NOMO-1 (cell line): Measurements from ENCODE around the gene HOXC10.

Experiments used
- DNase-seq, 2 experiments: peaks; one replicate each; lab custom pipeline; 2025; ENCODE audit not compliant: unreplicated experiment in 2 of 2; lab: John Stamatoyannopoulos, UW

Gene HOXC10

DNA sequence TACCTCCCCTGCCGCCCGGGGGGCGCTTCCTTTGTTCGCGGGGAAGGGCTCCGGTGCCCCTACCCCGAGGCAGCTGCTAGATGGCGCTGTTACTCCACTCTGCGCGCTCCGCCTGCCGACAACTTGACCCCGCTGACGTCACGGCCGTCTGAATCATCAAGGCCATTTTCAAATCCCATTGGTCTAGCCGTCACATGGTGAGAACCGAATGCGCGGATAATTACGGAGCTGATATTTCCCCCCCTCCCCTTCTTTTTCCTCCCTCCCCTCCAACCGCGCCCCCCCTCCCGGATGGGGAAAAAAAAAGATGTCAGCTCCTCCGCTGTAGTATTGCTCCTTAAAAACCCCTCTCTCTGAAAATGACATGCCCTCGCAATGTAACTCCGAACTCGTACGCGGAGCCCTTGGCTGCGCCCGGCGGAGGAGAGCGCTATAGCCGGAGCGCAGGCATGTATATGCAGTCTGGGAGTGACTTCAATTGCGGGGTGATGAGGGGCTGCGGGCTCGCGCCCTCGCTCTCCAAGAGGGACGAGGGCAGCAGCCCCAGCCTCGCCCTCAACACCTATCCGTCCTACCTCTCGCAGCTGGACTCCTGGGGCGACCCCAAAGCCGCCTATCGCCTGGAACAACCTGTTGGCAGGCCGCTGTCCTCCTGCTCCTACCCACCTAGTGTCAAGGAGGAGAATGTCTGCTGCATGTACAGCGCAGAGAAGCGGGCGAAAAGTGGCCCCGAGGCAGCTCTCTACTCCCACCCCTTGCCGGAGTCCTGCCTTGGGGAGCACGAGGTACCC is at the start of gene HOXC10:
Gene HOXC10, plus strand, starts transcription at position 246 of the 791 bp plus-strand sequence. Its CDS starts 114 bp downstream, at position 360.
- DNase-seq = peak; percentile 74 to 80

DNA sequence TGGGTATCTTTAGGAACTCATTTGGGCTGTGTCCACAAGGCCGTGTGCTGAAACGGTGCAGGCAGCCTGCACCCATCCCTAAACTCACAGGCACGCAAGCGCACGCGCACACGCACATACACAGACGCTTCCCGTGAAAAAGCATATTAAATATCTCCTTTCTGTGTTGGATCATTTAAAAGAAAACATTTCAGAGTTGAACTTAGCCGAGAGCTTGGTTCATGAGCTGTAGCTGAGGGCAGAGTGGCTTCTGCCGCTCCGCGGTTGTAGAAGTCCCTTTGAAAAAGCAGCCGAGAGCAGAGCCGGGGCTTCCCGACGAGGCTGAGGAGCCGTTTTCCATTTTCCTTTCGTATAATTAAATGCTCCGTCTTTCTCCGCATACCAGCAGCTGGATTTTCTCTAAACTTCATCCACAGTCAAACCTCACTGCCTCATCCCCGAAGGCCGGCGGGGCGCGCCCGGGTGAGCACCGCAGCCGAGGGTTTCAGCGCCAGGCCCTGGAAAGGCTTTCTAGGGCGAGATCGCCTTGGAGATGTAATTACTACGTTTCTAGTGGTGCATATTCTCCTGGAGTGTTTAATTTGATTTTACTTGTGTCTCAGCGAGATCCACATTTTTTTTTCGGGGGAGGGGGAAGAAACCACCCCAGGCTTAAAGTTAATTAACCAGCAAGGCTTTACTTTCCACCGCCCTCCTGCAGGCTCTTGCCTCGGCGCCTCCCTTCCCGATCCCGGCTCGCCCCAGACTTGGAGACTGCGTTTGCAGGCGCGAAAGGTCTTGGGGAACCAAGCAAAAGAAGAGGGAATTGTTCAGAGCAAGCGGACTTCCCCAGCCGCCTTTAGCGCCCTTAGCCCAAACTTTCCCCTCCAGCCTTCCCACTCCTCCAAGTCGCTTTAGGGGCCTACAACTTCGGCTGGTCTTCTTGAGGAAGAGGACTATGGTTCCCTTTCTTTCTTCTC is 49.3 kb upstream of the HOXC10 start:
- DNase-seq = no peak

DNA sequence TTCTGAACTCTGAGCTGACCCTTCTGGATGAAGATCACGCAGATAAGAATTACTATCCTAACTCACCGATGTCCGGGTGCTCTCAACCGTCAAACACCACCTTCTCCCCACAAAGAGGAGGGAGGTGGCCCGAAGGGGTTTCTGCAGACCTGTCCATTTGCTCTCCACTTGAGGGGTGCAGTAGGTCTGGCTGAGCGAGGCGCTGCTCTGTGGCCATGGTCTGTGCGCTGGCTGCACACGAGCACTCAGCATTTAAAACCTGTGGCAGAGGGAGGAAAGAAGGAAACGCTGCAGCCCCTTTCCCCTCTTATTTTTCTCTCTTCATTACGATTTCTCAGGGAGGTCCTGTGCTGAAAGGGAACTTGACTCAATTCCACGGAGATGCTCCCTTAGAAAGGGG is 47.8 kb upstream of the HOXC10 start:
- DNase-seq = no peak

DNA sequence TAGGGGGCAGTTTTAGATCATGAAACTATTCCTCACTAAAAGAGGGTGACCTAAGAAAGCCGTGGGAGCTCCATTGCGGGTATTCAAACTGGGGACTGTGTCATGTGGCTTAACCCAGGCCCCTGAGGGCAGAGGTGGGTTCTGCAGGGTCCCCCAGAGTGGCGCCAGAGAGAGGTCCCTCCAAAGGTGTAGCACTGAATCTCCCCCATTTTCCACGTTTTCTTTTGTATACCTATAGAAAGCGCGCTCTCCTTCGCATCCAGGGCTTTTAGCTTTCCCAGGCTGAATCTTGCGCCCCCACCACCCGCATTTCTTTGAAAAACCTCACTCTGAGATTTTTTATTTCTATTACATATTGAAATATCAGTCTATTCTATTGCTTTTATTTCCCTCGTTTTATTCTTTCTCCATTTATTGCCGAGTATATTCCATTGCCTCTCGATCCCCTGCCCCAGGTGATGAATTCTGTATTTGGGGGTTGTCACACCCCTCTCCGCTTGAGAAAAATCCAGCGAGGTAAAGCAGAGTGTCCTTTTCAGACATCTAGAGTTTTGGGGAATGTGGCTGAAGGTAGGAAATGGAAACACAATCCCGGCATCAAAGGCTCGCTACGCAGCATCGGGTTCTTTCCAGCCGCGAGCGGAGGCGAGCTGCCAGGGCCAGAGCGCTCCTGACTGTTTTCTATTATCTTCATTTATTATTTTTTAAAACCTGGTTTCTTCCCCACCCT is 47.2 kb upstream of the HOXC10 start:
- no peak for DNase-seq

DNA sequence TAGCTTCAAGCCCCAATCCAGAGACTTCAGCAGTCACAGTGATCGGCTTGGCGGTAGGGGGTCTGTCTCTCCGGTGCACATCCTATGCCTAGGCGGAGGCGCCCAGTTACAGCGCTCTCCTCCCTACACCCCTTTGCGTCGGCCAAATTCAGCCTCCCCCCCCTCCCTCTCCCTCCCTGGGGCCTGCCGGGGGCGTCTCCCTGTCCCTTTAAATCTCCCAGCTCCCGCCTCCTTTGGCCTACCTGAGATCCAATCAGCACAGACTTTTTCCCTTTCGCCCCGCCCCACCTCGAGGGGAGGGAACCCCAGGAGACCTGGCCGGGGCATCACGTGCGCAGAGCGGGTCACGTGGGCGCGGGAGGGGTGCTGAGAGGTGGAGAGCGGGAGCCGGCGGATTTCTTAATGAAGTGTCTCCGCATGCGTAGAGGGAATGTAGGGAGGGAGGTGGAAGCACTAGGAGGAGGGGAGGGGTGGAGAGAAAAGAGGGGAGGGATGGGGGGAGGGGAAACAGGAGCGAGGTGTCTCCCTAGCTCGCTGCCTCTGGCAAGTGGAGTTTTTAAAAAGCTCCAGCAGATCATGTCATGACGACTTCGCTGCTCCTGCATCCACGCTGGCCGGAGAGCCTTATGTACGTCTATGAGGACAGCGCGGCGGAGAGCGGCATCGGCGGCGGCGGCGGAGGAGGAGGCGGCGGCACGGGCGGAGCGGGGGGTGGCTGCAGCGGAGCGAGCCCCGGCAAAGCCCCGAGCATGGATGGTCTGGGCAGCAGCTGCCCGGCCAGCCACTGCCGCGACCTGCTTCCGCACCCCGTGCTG is 46.4 kb upstream of the HOXC10 start, which contains the start of gene HOXC13:
Gene HOXC13, plus strand, starts transcription at position 506 of the 815 bp plus-strand sequence. Its CDS starts 76 bp downstream, at position 582.
- DNase-seq = no peak

DNA sequence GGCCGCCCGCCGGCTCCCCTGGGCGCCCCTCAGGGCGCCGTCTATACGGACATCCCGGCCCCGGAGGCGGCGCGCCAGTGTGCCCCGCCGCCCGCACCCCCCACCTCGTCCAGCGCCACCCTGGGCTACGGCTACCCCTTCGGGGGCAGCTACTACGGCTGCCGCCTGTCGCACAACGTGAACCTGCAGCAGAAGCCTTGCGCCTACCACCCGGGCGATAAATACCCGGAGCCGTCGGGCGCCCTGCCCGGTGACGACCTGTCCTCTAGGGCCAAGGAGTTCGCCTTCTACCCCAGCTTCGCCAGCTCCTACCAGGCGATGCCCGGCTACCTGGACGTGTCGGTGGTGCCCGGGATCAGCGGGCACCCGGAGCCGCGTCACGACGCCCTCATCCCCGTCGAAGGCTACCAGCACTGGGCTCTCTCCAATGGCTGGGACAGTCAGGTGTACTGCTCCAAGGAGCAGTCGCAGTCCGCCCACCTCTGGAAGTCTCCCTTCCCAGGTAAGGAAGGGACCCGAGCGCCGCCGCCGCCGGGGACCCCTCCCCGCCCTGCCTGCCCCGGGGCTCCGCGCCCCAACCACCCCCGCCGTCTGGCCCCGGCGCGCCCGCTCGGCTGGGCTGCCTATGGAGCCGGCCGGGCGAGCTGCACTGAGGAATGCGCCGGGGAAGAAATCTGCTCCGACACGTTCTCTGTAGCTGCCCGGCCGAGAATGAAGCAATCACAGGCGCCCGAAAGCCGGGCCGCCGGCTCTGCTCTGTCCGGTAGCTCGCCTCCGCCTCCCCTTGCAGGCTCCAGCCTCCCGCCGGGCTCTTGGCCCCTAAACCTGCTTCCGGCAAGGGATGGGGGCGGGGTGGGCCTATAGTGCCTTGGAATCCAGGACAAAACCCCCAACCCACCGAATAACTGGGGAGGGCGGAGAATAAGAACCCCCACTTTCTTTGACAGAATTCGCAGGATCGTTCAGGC is 45.5 kb upstream of the HOXC10 start:
- DNase-seq = no peak

DNA sequence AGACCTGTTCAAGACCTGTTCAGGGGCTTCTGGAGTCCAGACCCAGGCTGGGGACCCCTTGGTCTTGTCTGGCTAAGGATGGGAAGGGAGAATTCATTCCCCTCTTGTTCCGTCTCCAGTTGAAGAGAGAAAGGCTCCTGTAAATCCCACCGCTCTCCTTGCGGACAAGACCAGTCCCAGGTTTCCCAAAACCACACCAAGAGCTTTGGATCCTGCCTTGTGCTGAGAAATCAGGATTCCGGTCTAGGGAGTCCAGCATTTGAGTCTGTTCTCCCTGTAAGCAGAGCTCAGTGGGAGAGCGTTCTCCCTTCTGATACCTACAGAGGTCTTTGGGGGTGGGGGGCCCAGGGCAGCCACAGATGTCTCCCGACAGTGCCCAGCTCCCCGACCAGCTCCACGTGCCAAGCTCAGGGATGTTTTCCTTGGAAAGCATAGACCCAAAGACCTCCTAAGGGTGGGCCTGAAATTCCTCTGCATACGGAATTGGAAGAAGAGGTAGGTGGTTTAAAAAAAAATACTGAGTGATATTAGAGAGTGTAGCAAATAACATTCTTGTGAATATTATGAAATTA is 44.4 kb upstream of the HOXC10 start:
- no peak for DNase-seq

DNA sequence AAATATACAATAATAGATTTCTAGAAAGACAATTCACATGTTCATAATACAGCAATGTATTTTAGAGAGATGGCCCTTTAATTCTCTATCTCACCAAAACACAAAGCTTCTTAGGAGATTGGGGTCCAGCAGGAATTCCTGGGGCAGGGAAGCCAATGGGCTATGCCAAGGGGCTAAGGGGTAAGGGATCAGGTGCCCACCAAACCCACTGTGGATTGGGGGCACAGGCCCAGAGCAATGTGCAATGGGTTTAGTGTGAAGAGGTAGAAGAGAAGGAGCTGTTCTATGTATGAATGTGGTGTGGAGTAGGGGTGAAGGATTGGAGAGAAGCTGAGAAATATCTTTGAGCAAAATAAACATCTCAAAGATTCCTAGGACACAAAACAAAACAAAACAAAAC is 43.8 kb upstream of the HOXC10 start:
- no peak for DNase-seq

DNA sequence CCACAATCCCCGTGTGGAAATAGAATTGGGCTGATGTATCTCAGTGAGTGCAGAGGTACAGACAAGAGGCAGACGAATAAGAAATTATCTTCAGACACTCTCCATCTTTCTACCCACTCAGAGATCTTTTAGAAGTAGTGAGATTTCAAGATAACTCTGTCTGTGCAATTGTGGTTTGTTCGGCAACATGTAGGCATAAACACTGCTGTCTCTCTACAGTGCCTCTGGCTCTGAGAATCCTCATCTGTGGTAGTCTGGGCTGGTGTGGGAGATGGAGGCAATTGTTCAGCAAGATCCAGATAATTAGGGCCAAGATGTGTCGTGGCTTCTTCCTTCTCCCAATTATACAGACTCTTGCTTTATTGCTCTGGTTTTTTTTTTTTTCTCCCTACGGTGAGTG is 43.2 kb upstream of the HOXC10 start:
- DNase-seq = no peak

DNA sequence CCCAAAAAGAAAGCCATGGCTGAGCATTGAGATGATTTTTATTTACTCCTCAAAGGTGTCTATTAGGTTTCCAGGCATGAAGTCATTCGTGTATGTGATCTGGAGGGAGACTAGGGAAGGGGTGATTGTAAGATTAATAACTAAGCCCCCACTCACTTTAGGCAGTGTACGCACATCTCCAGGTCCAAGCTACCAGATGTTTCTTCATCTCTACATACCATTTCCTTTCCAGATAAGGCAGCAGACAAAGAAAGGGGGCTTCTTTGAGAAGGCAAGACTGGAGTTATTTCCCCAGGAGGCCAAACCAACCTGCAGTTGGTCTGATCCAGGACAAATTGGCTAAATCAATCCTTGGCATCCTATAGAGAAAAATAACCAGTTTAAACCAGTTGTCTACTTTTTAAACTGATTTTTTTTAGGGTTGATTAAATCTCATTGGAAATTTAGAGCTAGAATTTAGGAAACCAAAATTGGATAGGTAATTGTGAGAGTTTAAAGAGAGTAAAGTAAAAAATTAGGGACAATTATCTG is 42.4 kb upstream of the HOXC10 start:
- no peak for DNase-seq

DNA sequence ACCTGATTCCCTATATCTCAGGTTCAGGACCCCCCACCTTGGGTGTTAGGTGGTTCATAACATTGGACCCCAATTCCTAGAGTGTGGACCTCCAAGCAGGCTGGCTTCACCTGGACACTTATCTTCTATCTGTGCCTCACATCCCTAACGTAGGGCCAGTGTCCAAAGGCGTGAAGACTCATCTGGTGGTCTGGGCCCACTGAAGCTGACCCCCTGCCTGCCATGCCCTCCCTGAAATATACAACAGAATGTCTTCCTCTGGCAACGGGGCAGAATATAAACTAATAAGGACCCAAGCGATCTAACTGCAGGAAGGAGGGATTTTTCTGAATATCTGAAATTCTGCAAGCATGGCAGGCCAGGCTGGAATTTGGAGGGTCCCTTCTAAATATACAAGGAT is 40.7 kb upstream of the HOXC10 start:
- no peak for DNase-seq

DNA sequence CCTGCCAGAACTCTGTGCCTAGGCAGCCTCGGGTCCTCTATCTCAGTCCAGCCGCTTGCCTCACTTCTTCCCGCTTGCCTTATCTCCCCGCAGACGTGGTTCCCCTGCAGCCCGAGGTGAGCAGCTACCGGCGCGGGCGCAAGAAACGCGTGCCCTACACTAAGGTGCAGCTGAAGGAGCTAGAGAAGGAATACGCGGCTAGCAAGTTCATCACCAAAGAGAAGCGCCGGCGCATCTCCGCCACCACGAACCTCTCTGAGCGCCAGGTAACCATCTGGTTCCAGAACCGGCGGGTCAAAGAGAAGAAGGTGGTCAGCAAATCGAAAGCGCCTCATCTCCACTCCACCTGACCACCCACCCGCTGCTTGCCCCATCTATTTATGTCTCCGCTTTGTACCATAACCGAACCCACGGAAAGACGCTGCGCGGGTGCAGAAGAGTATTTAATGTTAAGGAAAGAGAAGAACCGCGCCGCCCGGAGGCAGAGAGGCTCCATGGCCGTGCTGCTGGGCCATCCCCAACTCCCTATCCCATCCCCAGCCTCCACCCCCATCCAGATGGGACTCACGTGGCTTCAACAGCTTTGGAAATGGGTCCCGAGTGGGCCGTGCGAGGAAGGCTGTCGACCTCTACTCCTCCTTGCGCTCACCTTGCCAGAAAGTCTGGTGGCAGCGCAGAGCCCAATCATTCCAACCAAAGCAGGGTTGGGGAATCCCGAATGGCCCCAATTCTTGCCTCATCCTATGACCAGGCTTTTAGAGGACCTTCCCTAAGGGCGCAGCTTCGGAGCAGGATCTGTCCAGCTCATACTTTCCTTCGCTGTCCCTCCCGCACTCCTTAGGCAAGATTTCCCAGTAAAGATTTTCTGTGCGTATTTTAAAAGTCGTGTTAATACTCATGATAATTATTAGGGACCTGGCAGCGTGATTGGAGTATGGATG is 39.8 kb upstream of the HOXC10 start:
- no peak for DNase-seq

DNA sequence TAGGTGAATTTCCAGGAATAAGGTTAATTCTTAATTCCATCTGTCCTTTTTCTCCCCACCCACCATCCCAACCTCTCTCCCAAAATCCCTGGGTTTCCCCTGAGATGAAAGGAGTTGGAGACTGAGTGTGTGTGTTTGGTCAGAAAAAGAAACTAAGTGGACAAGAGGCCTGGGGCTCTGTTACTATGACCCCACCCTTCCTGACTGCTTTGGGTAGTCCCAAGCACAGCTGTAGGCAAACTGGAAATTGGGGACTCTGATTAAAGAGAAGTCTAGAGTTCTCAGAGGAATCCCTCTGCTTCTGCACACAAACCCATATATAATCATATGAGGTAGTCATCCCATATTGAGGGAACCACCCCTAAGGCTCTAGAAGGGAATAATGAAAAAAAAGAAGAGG is 37.2 kb upstream of the HOXC10 start:
- DNase-seq = no peak

DNA sequence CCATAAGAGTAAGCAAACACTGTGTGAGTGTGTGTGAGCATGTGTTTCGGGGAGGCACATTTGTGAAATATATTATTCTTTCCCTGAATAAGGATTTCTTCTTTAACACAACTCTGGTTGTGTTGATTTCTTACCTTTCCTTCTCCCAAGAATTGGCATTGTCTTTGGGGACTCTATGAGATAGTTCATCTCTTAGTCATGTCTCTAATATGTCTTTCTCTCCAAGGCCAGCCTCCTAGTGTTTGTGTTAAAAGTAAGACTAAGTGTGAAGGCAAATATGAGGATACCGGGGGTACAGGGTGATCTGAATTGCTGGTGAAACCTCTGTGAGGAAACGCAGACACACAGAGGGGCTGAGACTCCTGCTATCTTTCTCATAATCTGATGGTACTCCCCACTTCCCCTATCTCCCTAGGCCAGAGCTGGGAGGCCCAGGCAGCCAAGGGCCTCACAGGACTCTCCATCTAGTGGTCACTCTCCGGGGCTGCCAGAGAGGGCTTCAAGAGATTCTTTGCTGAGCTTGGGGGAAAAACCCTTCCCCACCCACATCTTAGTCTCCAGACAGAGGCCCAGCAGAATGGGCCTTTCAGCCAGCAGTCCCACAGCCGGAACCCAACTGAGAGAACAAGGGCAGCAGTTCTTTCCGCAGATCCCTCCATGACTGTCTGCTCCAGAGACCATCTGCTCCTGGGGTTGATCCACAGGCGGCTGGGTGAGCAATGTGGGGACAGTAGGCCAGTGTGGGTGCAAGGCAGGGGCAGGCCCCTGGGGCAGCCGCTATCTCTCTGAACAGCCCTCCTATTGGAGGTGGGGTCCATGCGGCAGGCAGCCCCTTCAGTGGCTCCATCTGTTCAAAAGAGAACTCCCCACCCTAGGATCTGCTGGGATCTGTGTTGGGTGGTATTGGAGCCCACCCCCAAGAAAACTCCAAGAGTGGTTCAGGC is 36.0 kb upstream of the HOXC10 start:
- DNase-seq = no peak

DNA sequence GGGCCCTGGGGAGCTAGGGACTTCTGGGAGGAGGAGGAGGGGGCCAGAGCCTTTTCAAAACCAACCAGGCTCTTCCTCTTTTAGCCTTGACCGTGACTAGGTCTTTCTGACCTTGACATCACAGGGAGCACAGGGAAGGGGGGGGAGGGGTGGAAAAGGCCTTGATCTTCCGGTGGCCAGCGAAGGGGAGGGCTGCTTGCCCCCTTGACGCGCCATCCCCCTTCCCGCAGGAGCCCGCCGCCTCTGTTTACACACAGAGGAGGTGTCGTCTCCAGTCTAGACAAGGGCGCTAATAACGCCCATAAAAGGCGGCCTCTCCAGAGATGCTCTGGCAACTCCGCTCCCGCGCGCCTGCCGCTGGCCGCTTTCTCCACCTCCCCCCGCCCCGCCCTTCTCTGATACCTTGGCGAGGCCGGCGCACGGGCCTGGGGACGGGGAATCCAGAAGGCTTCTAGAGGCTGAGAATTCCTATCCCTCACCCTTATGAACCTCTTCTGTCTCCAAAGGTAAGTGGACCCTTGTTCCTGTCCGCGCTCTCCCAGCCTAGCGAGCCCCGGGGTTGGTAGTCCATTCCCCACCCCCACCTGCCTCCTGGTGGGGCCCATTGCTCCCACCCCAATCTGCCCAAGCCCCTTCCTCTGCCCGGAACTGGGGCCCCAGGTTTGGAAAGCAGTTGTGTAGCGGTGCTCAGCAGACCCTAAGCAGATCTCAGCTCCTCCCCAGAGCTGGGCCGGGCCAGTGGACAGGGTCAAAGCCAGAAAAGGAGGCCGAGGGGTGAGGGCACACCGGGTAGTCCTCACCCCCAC is 35.1 kb upstream of the HOXC10 start:
- no peak for DNase-seq

DNA sequence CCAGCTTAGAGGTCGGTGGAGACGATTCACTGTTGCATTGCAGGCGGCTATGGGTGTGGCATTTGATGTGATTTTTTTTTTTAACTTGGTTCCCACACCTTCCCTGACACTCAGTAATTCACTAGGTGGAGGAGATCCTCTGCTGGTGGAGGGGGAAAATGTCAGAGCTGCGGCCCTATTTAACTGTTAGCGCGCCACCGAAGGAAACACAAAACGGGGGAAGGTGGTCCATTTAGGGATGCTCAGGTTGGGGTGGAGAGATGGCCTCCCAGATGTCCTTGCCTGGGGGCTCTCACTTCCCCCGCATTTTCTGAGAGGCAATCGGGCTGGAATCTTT is 34.5 kb upstream of the HOXC10 start:
- no peak for DNase-seq
